Measurements from ENCODE around the gene H6PD.

The H6PD gene

GRCh38 chr1:9234223-9235095 is at the start of gene H6PD:
TSS of gene H6PD (plus strand) at chr1:9234774. CDS start at chr1:9244935, 10,161 bp downstream.
- DNase-seq, result peak; percentile 95

- DNase-seq, result no peak
Observed at GRCh38 chr1:9186082-9186859, 48.3 kb upstream of the H6PD start.

- DNase-seq, result no peak
Observed at GRCh38 chr1:9187004-9187403, 47.6 kb upstream of the H6PD start.

- DNase-seq, result no peak
Observed at GRCh38 chr1:9190234-9190633, 44.3 kb upstream of the H6PD start.

- no peak for DNase-seq
Observed at GRCh38 chr1:9191231-9191630, 43.3 kb upstream of the H6PD start.

- no peak for DNase-seq
Observed at GRCh38 chr1:9192578-9193232, 41.9 kb upstream of the H6PD start.

- DNase-seq, result no peak
Observed at GRCh38 chr1:9193233-9193625, 41.3 kb upstream of the H6PD start.

GRCh38 chr1:9194024-9194423 is 40.5 kb upstream of the H6PD start:
- no peak for DNase-seq

- DNase-seq, result no peak
Observed at GRCh38 chr1:9195651-9196050, 38.9 kb upstream of the H6PD start.

GRCh38 chr1:9196129-9197040 is 38.2 kb upstream of the H6PD start:
- DNase-seq, result no peak

- no peak for DNase-seq
Observed at GRCh38 chr1:9197186-9198099, 37.1 kb upstream of the H6PD start.

- DNase-seq, result no peak
Observed at GRCh38 chr1:9198538-9199361, 35.8 kb upstream of the H6PD start.

GRCh38 chr1:9200441-9200840 is 34.1 kb upstream of the H6PD start:
- no peak for DNase-seq

- DNase-seq, result no peak
Observed at GRCh38 chr1:9201401-9202239, 33.0 kb upstream of the H6PD start.

- no peak for DNase-seq
Observed at GRCh38 chr1:9202240-9202870, 32.2 kb upstream of the H6PD start.

- DNase-seq, result no peak
Observed at GRCh38 chr1:9203511-9203982, 31.0 kb upstream of the H6PD start.

GRCh38 chr1:9204156-9204720 is 30.3 kb upstream of the H6PD start:
- no peak for DNase-seq

- no peak for DNase-seq
Observed at GRCh38 chr1:9207086-9207485, 27.5 kb upstream of the H6PD start.

All from 8988T (cell line).